WERI-Rb-1 (cell line): ENCODE measurements around the gene SERPINB8.

Experiments used
- DNase-seq: peaks from one replicate; pipeline ENCODE4 v3.0.0-alpha.2; 2020
- H3K27ac ChIP-seq: fragments of 250-450 bp; sonication (Bioruptor Pico); 2 replicates; pipeline ENCODE4 v1.5.1; 2020; ENCODE audit warnings: mild to moderate bottlenecking, moderate library complexity
- H3K27me3 ChIP-seq: fragments of 250-450 bp; sonication (Bioruptor Pico); 2 replicates; pipeline ENCODE4 v1.5.1; 2021; ENCODE audit warnings: mild to moderate bottlenecking, low read depth, moderate library complexity; ENCODE audit not compliant: insufficient read depth, severe bottlenecking
- H3K36me3 ChIP-seq: fragments of 250-450 bp; sonication (Bioruptor Pico); 2 replicates; pipeline ENCODE4 v1.5.1; 2020; ENCODE audit warnings: mild to moderate bottlenecking, moderate library complexity
- H3K4me3 ChIP-seq: 2 replicates; pipeline ENCODE4 v1.5.1; 2011; ENCODE audit warnings: low read depth, mild to moderate bottlenecking, control low read depth, low read length
- H3K9me3 ChIP-seq: fragments of 250-450 bp; sonication (Bioruptor Pico); 2 replicates; pipeline ENCODE4 v1.5.1; 2021; ENCODE audit warnings: mild to moderate bottlenecking, moderate library complexity; ENCODE audit not compliant: severe bottlenecking
- CTCF ChIP-seq: IDR thresholded peaks from 2 replicates; pipeline ENCODE4 v1.5.1; 2011; ENCODE audit warnings: low read depth, mild to moderate bottlenecking, control low read depth, inconsistent platforms, low read length

Gene SERPINB8

GRCh38 chr18:63994783-63995399 is 25.0 kb downstream of the SERPINB8 start:
- H3K27ac ChIP-seq, result no peak overlapping the region
- no peak overlapping the region for H3K4me3 ChIP-seq
- peaks cover 2% of the 10 kb centered on the region for H3K9me3 ChIP-seq
- no peaks in the 10 kb centered on the region for H3K27me3 ChIP-seq
- H3K36me3 ChIP-seq, result no peaks in the 10 kb centered on the region
- TF ChIP-seq CTCF, result peak; percentile 91
- DNase-seq, result peak; percentile 65

GRCh38 chr18:63997041-63997440 is 27.2 kb downstream of the SERPINB8 start:
- H3K9me3 ChIP-seq, result peaks cover 6% of the 10 kb centered on the region
- H3K27ac ChIP-seq, result no peak overlapping the region
- no peak for TF ChIP-seq CTCF
- H3K27me3 ChIP-seq, result no peaks in the 10 kb centered on the region
- no peaks in the 10 kb centered on the region for H3K36me3 ChIP-seq
- no peak overlapping the region for H3K4me3 ChIP-seq
- DNase-seq, result no peak

- Histone ChIP-seq H3K27ac (no peak overlapping the region), H3K4me3 (no peak overlapping the region), H3K36me3 (no peaks in the 10 kb centered on the region), H3K9me3 (peaks cover 7% of the 10 kb centered on the region), H3K27me3 (no peaks in the 10 kb centered on the region)
- no peak for DNase-seq
- no peak for TF ChIP-seq CTCF
Observed at GRCh38 chr18:63997606-63998005, 27.7 kb downstream of the SERPINB8 start.

GRCh38 chr18:63999871-64000270 is 30.0 kb downstream of the SERPINB8 start:
- no peaks in the 10 kb centered on the region for H3K36me3 ChIP-seq
- H3K4me3 ChIP-seq, result no peak overlapping the region
- no peak for DNase-seq
- H3K27ac ChIP-seq, result no peak overlapping the region
- no peak for TF ChIP-seq CTCF
- peaks cover 7% of the 10 kb centered on the region for H3K9me3 ChIP-seq
- no peaks in the 10 kb centered on the region for H3K27me3 ChIP-seq

- TF ChIP-seq CTCF, result no peak
- no peak for DNase-seq
Observed at GRCh38 chr18:64002581-64002980, 32.7 kb downstream of the SERPINB8 start.

GRCh38 chr18:64009305-64009704 is 39.4 kb downstream of the SERPINB8 start:
- TF ChIP-seq CTCF, result no peak
- DNase-seq, result no peak
- Histone ChIP-seq H3K4me3 (no peak overlapping the region), H3K36me3 (no peaks in the 10 kb centered on the region), H3K9me3 (no peaks in the 10 kb centered on the region), H3K27me3 (no peaks in the 10 kb centered on the region), H3K27ac (no peak overlapping the region)

More at GRCh38 chr18:64002581-64002980, 32.7 kb downstream of the SERPINB8 start:
- H3K27me3 ChIP-seq, result no peaks in the 10 kb centered on the region
- no peak overlapping the region for H3K27ac ChIP-seq
- no peaks in the 10 kb centered on the region for H3K36me3 ChIP-seq
- H3K4me3 ChIP-seq, result no peak overlapping the region
- H3K9me3 ChIP-seq, result peaks cover 4% of the 10 kb centered on the region
